KOPT-K1 (cell line): ENCODE measurements around the gene CYP2B6.
"Not testable (repeated sequence)": the region's sequence is repeated elsewhere in the genome, so short reads cannot be mapped to it uniquely, and the experiment has no call there.

Experiments
- H3K27ac ChIP-seq: fragments of 200-600 bp; sonication (generic); 2 replicates; pipeline ENCODE4 v1.5.1; 2016; ENCODE audit warnings: antibody characterized with exemption, mild to moderate bottlenecking, low read depth, low read length; ENCODE audit not compliant: poor library complexity, severe bottlenecking
- H3K36me3 ChIP-seq: fragments of 200-600 bp; sonication (generic); 2 replicates; pipeline ENCODE4 v1.5.1; 2017; ENCODE audit warnings: antibody characterized with exemption, mild to moderate bottlenecking, low read length, moderate library complexity; ENCODE audit not compliant: insufficient read depth
- H3K9me3 ChIP-seq: fragments of 200-600 bp; sonication (generic); 2 replicates; pipeline ENCODE4 v1.5.1; 2017; ENCODE audit warnings: antibody characterized with exemption, low read length, mild to moderate bottlenecking; ENCODE audit not compliant: insufficient read depth, poor library complexity, severe bottlenecking

The CYP2B6 gene

DNA sequence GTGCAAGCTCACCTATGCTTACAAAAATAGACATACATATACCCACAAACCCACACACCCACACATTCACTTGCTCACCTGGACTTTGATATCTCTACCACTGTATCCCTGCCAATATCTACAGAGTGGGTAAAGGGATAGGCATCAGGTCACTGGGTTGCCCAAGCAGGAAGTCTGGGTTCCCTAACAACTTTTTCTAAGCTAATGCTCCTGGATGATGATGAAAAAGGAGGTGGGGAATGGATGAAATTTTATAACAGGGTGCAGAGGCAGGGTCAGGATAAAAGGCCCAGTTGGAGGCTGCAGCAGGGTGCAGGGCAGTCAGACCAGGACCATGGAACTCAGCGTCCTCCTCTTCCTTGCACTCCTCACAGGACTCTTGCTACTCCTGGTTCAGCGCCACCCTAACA, at the start of gene CYP2B6:
CYP2B6 (plus strand) TSS at position 311 of the 410 bp plus-strand sequence; CDS start at position 335, 24 bp downstream.
- H3K36me3 ChIP-seq, result no peaks in the 10 kb centered on the region
- H3K27ac ChIP-seq, result no peak within 1 kb of the TSS
- no peaks in the 10 kb centered on the region for H3K9me3 ChIP-seq

DNA sequence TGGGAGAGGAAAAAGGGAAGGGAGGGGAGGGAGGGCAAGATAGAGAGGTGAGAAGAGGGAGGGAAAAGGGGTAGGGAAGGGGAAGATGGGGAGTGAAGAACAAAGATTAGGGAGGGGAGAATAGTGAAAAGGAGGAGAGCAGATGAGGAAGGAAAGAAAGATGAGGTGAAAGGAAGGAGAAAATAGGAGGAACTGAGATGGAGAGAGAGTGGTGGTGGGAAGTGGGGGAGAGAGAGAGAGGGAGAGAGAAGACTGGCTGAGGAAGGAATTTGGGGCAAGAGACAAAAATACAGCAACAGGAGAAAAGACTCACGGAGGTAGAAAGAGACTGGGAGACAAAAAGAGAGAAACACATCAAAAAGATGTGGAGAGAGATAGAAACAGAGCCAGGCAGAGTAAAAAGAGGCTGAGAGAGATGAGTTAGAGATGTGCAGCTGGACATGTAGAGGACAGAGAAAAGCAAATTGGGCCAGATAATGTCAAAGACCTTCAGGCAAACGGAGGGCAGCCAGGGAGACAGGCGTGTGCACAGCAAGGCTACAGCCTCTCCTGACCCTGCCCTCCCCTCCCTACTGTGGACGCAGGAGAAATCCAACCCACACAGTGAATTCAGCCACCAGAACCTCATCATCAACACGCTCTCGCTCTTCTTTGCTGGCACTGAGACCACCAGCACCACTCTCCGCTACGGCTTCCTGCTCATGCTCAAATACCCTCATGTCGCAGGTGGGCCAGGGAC, 49.4 kb upstream of the CYP2B6 start:
- Histone ChIP-seq H3K27ac (no peak overlapping the region), H3K9me3 (no peaks in the 10 kb centered on the region), H3K36me3 (no peaks in the 10 kb centered on the region)

DNA sequence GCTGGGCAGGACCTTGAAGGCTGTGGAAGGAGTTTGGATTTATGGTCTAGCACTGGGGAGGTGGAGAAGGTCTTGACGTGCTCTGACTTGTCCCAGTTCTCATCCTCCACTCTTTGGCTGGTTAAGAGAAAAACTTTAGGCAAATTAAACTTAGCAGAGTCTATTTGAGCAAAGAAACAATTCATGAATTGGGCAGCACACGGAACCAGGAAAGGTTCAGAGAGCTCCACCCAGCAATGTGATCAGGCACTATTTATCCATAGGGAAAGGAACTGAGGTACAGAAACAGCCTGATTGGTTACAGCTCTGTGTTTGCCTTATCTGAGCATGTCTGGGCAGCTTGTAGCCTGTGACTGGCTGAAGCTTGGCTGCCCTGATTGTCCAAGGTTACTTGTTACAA, 45.4 kb upstream of the CYP2B6 start:
- no peak overlapping the region for H3K27ac ChIP-seq
- H3K36me3 ChIP-seq, result no peaks in the 10 kb centered on the region
- H3K9me3 ChIP-seq, result no peaks in the 10 kb centered on the region

DNA sequence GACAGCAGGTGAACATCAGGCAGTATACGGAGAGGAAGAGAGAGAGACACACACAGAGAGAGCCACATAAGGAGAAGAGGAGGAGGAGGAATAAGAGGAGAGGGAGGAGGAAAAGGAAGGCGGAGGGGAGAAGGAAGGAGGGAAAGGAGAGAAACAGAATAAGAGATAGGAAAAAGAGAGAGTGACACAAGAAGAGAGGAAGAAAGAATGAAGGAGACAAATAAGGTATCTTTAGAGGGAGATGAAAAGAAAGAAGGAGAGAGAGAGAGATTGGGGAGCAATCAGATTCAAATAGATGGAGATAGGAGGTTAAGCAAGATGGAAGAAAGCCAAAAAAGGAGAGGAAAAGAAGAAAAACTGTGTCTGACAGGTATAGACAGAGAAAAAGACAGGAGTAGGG, 44.0 kb upstream of the CYP2B6 start:
- H3K27ac ChIP-seq, result no peak overlapping the region
- no peaks in the 10 kb centered on the region for H3K36me3 ChIP-seq
- no peaks in the 10 kb centered on the region for H3K9me3 ChIP-seq

DNA sequence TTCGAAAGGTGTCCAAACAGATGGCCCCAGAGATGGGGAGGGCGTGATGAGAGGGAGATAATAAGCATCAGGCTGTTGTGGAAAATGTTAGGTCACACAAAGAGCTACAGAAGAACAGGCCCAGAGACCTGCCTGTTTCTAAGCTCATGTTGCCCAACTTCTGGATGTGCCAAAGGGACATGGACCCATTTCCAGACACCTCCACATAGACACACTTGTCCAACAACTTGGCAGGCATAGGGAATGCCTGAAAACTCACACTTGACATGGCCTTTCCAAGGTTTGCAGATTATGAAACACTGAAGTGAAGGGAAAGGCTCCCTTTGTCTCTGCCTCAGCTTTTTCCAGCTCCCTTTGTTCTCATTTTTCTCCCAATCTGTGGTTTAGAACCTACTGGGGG, 43.5 kb upstream of the CYP2B6 start:
- Histone ChIP-seq H3K9me3 (peaks cover 2% of the 10 kb centered on the region), H3K27ac (no peak overlapping the region), H3K36me3 (no peaks in the 10 kb centered on the region)

DNA sequence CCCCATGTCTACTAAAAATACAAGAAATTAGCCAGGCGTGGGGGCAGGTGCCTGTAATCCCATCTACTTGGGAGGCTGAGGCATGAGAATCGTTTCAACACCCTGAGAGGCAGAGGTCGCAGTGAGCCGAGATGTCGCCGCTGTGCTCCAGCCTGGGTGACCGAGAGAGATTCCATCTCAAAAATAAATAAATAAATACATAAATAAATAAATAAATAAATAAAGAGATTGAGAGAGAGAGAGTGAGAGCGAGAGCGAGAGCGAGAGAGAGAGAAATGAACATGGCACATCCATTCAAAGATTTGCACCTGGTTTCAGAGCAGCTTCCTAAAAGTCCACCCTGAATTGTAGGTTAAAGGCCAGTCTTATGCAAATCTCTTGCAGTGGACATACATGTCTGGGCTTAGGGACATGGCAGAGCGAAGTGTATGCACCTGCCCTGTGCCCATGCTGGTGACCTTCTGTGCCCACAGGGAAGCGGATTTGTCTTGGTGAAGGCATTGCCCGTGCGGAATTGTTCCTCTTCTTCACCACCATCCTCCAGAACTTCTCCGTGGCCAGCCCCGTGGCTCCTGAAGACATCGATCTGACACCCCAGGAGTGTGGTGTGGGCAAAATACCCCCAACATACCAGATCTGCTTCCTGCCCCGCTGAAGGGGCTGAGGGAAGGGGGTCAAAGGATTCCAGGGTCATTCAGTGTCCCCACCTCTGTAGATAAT, 42.3 kb upstream of the CYP2B6 start:
- no peak overlapping the region for H3K27ac ChIP-seq
- no peaks in the 10 kb centered on the region for H3K36me3 ChIP-seq
- H3K9me3 ChIP-seq, result peaks cover 14% of the 10 kb centered on the region

DNA sequence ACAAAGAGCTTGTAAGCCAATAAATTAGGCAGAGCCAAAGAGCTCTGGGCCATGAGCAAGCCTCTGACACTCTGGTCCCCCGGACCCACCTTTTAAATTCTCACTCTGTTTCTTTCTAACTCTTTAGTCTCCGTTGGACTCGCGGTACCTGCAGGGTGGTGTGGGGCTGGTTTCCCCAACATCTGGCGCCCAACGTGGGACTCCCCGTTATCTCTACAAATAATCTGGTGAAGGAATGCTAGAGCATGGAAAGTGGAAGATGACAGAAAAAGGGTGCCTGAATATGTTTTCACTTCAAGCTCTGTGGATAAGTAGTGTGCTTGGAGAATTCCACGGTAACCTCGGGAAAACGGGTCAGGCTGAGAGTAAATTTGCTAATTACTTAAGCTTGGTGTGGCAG, 36.5 kb upstream of the CYP2B6 start:
- Histone ChIP-seq H3K9me3 (peaks cover 47% of the 10 kb centered on the region), H3K27ac (no peak overlapping the region), H3K36me3 (no peaks in the 10 kb centered on the region)

DNA sequence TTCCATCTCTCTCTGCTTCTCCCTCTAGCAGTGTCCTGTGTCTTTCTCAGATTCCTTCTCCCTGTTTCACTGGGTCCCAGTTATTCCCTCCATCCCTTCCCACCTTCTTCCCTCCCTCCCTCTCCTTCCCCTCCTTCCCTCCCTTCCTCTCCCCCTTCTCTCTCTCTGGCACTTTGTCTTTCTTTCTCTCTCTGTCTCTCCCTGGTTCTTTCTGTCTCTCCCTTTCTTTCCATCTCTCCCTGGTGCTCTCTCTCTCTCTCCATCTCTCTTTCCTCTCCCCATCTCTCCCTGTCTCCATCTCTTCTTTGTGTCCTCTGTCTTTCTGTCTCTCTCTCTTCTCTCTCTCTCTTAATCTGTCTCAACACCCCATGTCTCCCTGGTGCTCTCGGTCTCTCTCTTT, 31.7 kb upstream of the CYP2B6 start:
- H3K27ac ChIP-seq, result no peak overlapping the region
- peaks cover 27% of the 10 kb centered on the region for H3K9me3 ChIP-seq

DNA sequence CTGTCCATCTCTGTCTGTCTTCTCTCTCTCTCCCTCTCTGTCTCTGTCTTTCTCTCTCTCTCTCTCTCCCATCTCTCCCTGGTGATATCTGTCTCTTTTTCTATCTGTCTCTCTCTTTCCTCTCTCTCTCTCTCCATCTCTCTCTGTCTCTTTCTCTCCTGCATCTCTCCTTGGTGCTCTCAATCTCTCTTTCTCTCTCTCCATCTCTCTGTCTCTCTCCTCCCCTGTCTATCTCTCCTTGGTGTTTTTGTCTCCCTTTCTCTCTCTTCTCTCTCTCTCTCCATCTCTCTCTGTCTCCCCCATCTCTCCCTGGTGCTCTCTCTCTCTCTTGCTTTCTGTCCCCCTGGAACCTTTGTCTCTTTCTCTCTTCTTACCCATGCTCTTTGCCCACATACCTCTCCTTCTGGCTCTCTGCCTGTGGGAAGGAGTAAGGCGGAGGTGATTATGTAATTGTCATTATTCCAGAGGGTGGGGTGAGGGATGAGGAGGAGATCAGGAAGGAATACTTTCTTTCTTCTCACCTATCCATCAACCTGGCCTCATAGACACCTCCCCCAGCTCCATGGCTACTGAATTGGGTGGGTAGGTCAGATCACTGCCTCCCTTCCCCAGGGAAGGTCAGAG, 30.9 kb upstream of the CYP2B6 start:
- Histone ChIP-seq H3K9me3 (peaks cover 19% of the 10 kb centered on the region), H3K27ac (no peak overlapping the region), H3K36me3 (no peaks in the 10 kb centered on the region)

More for the DNA sequence above, 31.7 kb upstream of the CYP2B6 start:
- H3K36me3 ChIP-seq, result no peaks in the 10 kb centered on the region

DNA sequence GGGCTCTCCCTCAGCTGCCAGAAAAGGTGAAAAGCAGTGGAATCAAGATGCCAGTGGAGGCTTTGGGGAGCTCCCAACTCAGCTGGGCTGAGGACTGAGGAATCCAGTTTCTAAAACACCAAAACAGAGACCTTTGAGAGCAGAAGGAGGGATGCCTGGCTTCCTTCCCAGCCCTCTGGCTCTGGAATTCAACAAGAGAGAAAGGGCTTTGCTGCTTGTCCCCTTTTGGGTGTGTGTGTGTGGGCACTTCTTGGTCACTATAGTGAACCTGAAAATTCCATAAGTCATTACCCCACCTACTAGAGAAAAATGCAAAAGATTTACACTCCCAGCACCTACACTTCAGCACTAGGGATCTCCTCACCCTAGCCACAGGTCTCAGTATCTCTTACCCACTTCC, 30.3 kb upstream of the CYP2B6 start:
- Histone ChIP-seq H3K27ac (no peak overlapping the region), H3K9me3 (peaks cover 13% of the 10 kb centered on the region), H3K36me3 (no peaks in the 10 kb centered on the region)

DNA sequence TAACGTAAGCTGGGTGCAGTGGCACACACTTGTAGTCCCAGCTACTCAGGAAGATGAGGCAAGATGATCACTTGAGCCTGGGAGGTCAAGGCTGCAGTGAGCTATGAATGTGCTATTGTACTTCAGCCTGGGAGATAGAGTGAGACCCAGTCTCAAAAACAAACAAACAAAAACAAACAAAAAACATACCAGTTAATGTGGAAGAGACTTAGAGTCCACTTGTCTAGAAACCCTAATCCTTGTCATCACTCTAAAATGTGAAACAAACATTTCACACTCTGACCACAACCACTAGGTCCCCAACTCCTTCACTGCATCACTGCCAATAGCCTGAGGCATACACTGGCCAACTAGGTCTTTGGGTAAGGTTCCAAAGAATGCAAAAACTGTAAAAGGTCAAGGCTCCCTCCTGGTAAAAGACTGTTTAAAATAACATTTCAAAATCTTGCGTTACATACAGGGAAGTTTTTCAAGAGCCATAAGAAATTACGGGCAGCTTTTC, 28.6 kb upstream of the CYP2B6 start:
- Histone ChIP-seq H3K27ac (no peak overlapping the region), H3K36me3 (no peaks in the 10 kb centered on the region), H3K9me3 (no peaks in the 10 kb centered on the region)

DNA sequence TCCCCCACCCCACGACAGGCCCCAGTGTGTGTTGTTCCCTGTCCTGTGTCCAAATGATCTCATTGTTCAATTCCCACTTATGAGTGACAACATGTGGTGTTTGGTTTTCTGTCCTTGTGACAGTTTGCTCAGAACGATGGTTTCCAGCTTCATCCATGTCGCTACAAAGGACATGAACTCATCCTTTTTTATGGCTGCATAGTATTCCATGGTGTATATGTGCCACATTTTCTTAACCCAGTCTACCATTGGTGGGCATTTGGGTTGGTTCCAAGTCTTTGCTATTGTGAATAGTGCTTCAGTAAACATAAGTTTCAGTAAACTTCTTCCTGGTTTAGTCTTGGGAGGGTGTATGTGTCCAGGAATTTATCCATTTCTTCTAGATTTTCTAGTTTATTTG, 26.7 kb upstream of the CYP2B6 start:
- not testable (repeated sequence) for H3K27ac ChIP-seq, H3K36me3 ChIP-seq, H3K9me3 ChIP-seq

DNA sequence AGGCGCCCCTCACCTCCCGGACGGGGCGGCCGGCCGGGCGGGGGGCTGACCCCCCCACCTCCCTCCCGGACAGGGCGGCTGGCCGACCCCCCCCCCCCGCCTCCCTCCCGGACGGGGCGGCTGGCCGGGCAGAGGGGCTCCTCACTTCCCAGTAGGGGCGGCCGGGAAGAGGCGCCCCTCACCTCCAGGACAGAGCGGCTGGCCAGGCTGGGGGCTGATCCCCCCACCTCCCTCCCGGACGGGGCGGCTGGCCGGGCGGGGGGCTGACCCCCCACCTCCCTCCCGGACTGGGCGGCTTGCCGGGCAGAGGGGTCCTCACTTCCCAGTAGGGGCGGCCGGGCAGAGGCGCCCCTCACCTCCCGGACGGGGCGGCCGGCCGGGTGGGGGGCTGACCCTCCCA, 25.7 kb upstream of the CYP2B6 start:
- not testable (repeated sequence) for H3K27ac ChIP-seq, H3K9me3 ChIP-seq, H3K36me3 ChIP-seq

DNA sequence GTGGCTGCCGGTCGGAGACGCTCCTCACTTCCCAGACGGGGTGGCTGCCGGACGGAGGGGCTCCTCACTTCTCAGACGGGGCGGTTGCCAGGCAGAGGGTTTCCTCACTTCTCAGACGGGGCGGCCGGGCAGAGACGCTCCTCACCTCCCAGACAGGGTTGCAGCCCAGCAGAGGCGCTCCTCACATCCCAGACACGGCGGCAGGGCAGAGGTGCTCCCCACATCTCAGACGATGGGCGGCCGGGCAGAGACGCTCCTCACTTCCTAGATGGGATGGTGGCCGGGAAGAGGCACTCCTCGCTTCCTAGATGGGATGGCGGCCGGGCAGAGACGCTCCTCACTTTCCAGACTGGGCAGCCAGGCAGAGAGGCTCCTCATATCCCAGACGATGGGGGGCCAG, 24.5 kb upstream of the CYP2B6 start:
- H3K27ac ChIP-seq, H3K36me3 ChIP-seq, H3K9me3 ChIP-seq: not testable (repeated sequence)

DNA sequence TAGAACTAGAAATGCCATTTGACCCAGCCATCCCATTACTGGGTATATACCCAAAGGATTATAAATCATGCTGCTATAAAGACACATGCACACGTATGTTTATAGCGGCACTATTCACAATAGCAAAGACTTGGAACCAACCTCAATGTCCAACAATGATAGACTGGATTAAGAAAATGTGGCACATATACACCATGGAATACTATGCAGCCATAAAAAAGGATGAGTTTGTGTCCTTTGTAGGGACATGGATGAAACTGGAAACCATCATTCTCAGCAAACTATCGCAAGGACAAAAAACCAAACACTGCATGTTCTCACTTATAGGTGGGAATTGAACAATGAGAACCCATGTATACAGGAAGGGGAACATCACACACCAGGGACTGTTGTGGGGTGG, 23.0 kb upstream of the CYP2B6 start:
- H3K9me3 ChIP-seq, H3K36me3 ChIP-seq: not testable (repeated sequence)

More for the DNA sequence above, 23.0 kb upstream of the CYP2B6 start:
- not testable (repeated sequence) for H3K27ac ChIP-seq
